Omental fat pad (tissue), 4 donors: ENCODE measurements around the gene PRSS1. TPM values are rescaled to one million over a fixed set of nuclear protein-coding genes. Genes with fewer than 3 reads are reported as not detected.
"Not testable (repeated sequence)": the region's sequence is repeated elsewhere in the genome, so short reads cannot be mapped to it uniquely, and the experiment has no call there.

ENCODE experiments used
- ATAC-seq: fragments of 150-250 bp; one replicate; pipeline ENCODE4 v1.9.1; 2016; ENCODE audit warnings: mild to moderate bottlenecking, moderate library complexity; ENCODE audit not compliant: low FRiP score
- DNase-seq: peaks from one replicate; pipeline ENCODE4 v3.0.0-alpha.2; 2019; ENCODE audit warnings: low spot score
- total RNA-seq, 4 donors: library from RNA; depleted of rRNA; stranded (reverse); fragments of >200 nt; gene quantifications; one replicate each; pipeline ENCODE4 v1.1.0, GENCODE V29; 2016
- TF ChIP-seq, protein P1 (sequence below), 3 donors: fragments of 450-650 bp; IDR thresholded peaks; one replicate each; pipeline ENCODE4 v1.5.1; 2016 to 2017; ENCODE audit warnings: antibody characterized with exemption in 3 of 3, mild to moderate bottlenecking in 3 of 3, moderate library complexity in 2 of 3

PRSS1 gene
- total RNA-seq, 4 donors from 2014 or later, result not detected

DNA sequence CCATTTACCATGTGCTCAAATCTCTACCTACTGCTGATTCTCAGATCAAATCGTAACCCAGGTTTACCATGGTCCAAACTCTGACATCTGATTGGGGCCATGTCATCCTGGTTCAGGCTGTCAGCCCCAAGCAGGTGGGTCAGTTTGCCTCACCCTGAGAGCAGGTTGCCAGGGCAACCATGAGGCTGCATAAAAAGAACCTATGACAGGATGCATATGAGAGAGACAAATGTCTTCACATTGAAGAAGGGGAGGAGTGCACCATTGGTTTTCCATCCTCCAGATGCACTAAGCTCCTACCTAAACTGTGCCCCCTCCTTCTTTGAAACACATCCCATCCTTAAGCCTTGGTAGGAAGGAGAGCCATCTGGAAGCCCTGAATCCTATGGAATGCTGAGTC lies 10.2 kb downstream of the PRSS1 start:
- ATAC-seq, result no peak
- no peak for DNase-seq
- TF ChIP-seq, protein P1, sequence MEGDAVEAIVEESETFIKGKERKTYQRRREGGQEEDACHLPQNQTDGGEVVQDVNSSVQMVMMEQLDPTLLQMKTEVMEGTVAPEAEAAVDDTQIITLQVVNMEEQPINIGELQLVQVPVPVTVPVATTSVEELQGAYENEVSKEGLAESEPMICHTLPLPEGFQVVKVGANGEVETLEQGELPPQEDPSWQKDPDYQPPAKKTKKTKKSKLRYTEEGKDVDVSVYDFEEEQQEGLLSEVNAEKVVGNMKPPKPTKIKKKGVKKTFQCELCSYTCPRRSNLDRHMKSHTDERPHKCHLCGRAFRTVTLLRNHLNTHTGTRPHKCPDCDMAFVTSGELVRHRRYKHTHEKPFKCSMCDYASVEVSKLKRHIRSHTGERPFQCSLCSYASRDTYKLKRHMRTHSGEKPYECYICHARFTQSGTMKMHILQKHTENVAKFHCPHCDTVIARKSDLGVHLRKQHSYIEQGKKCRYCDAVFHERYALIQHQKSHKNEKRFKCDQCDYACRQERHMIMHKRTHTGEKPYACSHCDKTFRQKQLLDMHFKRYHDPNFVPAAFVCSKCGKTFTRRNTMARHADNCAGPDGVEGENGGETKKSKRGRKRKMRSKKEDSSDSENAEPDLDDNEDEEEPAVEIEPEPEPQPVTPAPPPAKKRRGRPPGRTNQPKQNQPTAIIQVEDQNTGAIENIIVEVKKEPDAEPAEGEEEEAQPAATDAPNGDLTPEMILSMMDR (IDR thresholded peaks at IDR 0.05), result no peak

DNA sequence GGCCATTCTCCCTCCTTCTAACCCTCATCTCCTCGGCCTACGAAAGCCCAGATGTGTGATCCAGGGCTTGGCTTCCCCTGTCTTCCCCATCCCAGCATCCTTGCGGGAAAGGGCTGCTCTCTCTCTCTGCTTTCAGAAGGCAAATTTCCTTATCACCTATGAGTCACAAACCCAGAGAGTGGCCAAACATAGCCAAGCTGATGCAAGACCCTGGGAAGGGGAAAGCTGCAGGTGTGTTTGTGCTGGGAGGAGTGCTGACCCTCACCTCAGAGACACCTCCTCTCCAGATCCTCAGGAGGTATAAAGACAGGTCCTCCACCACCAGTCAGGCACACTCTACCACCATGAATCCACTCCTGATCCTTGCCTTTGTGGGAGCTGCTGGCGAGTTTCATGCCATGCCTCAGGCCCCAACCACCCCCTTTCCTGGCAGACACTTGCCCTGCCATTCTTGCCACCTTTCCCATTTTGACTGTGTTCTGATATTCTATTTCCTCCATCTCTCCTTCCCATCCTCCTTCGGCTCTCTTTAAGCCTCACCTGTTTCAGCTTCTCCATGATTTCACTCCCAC lies 10.9 kb downstream of the PRSS1 start:
- no peak for ATAC-seq
- DNase-seq, result no peak
- TF ChIP-seq, protein P1 (IDR thresholded peaks at IDR 0.05), result no peak

DNA sequence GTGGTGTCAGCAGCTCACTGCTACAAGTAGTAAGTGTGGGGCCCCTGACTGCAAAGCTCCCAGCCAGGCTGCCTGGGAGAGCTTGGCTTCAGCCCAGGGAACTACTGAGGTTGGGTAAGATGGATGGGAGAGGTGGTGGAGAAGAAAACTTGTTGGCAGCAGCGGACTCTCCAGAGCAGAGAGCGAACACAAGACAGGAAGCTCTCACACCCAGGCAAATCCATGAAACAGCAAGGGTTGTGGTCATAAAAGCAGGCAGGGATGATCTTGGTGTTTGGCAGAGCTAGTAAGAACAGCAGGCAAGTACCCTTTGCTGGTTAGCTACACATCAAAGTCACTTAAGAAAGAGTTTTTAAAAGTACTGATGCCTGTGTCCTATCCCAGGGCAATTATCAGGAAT lies 12.3 kb downstream of the PRSS1 start:
- ATAC-seq, DNase-seq: not testable (repeated sequence)

DNA sequence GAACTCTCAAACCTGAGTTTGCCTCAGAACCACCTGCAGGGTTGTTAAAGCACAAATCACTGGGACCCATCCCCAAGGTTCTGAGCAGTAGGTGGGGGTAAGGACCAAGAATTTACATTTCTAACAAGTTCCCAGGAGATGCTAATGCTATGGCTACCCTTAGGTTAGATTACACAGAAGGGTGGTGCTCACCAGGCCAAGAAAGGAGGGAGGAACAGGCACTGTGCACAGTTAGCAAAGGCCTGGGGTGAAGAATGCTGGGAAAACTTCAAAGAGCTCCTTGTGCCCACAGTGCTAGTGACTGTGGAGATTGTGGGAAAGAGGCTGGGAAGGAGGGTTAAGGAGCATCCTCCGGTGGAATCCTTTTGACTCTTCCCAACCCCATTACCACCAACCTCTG lies 12.8 kb downstream of the PRSS1 start:
- TF ChIP-seq, protein P1 (IDR thresholded peaks at IDR 0.05), result no peak
- ATAC-seq (no peak), DNase-seq (no peak)

DNA sequence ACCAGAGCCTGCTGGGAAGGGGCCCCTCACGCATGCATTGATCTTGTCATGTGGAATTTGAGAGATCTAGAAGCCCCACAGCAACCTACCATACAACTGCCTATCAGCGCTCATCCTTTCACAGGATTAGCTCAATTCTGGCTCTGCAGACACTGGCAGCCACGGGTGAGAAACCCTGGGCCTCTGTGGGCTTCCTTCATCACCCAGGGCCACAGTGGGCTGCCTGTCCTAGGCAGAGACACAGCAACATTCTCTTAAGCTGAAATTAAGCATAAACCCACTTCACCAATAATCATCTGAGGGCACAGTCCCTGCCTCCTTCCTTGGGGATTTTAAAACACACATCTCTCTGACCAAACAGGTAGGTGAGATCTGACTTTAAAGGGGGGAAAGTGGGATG lies 18.2 kb downstream of the PRSS1 start:
- DNase-seq (no peak), ATAC-seq (no peak)
- TF ChIP-seq, protein P1 (IDR thresholded peaks at IDR 0.05), result no peak

DNA sequence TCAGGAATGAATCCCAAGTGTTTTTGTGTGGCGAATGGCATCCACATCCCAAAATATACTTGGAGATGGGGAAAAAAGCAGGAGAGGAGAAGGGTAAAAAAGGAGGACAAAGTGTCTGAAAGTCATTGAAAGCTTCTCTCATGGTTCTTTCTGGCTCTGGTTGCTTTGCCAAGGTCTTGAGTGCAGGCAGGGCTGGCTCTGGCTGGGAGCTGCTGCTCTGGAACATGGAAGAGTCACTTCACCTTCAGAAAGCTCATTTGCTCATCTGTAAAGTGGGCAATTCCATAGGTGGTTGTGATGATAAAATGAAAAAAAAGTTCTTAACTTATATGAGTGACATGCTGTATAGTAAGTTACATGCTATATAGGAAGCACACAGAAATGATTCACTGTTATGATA lies 18.6 kb downstream of the PRSS1 start:
- DNase-seq, result no peak
- TF ChIP-seq, protein P1 (IDR thresholded peaks at IDR 0.05), result no peak
- ATAC-seq, result no peak

DNA sequence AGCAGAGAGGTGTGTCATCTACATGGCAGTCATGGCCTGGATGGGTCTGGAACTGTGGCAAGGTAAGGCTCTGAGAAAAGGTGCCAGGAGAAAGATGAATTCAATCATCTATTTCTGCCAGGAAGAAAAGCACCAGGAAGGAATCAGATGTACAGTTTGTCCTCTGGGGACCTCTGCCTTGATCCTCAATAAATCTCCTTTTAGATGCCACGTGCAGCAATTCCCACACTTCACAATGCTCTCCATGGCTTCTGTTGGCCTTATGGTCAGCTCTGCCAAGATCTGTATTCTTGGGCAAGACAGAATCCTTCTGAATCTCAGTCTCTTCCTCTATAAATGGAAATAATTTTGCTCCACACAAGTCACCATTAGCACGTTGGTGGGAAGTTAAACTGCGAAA lies 19.6 kb downstream of the PRSS1 start:
- DNase-seq, ATAC-seq: not testable (repeated sequence)

DNA sequence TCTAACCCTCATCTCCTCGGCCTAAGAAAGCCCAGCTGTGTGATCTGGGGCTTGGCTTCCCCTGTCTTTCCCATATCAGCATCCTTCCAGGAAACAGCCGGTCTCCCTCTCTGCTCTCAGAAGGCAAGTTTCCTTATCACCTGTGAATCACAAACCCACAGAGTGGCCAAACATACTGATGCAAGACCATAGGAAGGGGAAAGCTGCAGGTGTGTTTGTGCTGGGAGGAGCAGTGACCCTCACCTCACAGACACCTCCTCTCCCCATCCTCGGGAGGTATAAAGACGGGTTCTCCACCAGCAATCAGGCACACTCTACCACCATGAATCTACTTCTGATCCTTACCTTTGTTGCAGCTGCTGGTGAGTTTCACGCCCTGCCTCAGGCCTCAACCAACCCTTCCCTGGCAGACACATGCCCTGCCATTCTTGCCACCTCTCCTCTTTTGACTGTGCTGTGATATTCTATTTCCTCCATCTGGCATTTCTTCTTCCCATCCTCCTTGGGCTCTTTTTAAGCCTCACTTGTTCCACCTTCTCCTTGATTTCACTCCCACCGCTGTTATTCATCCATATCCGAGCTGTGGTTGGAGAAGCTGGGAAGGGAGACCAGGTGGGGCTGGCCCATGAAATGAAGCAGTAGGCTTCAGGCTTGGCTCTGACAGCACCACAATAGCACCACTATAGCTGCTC lies 21.5 kb downstream of the PRSS1 start, which contains the start of gene PRSS2:
TSS of gene PRSS2 (plus strand) at position 310 of the 692 bp plus-strand sequence. CDS start at position 323, 13 bp downstream.
- DNase-seq (no peak), ATAC-seq (no peak)
- TF ChIP-seq, protein P1 (IDR thresholded peaks at IDR 0.05), result no peak
